GM19099 (cell line): ENCODE results near the gene CNTN4.

Experiments used
- POLR2A ChIP-seq: IDR thresholded peaks from 3 replicates; pipeline ENCODE4 v1.6.1; 2011; ENCODE audit warnings: low read depth; ENCODE audit not compliant: insufficient read length; ENCODE audit errors: extremely low read depth

Gene CNTN4

GRCh38 chr3:2774481-2775249 is 676.0 kb downstream of the CNTN4 start:
- TF ChIP-seq POLR2A: no peak

GRCh38 chr3:2783261-2783660 is 684.6 kb downstream of the CNTN4 start:
- no peak for TF ChIP-seq POLR2A

GRCh38 chr3:2784627-2785026 is 686.0 kb downstream of the CNTN4 start:
- no peak for TF ChIP-seq POLR2A

- no peak for TF ChIP-seq POLR2A
Observed at GRCh38 chr3:2790266-2790815, 691.7 kb downstream of the CNTN4 start.

GRCh38 chr3:2792432-2792831 is 693.8 kb downstream of the CNTN4 start:
- TF ChIP-seq POLR2A: no peak

GRCh38 chr3:2793987-2794386 is 695.3 kb downstream of the CNTN4 start:
- TF ChIP-seq POLR2A: no peak

GRCh38 chr3:2802429-2802828 is 703.8 kb downstream of the CNTN4 start:
- no peak for TF ChIP-seq POLR2A

DNA sequence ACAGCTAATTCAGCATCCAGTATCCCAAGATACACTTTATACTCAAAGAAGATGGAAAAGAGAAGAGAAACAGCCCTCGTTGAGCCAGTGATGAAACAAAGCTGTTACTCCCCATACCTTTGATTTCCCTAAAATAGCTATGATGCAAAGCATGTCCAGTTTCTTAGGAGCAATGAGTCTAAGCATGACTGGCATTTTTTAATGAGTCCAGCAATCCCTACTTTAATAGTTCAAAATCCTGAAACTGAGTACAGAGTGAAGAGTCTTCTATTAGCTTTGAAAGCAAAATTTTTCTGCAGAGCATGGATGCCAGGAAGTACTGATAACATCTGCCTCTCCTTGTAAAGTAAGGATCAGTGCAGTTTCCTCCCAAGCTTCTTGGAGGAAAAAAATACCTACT is 708.8 kb downstream of the CNTN4 start:
- TF ChIP-seq POLR2A: no peak

GRCh38 chr3:2810723-2811122 is 712.1 kb downstream of the CNTN4 start:
- TF ChIP-seq POLR2A: no peak

DNA sequence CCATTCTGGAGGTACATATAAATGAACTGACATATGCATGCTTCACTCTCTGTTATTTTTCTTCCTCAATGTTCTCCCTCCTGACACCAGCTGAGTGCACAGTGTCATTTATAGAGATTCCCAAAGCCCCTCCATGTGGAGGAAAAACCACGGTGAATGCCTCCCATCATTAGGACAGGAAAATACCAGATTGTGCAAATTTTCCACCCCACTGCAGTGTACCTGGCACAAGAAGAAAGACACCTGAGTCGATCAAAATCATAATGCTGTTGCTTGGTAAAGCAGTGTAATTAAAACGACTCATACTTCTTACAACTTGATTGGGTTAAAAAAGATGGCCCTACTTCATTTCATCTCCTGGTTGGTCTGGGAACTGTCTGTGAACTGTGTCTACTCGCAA is 720.9 kb downstream of the CNTN4 start:
- no peak for TF ChIP-seq POLR2A

DNA sequence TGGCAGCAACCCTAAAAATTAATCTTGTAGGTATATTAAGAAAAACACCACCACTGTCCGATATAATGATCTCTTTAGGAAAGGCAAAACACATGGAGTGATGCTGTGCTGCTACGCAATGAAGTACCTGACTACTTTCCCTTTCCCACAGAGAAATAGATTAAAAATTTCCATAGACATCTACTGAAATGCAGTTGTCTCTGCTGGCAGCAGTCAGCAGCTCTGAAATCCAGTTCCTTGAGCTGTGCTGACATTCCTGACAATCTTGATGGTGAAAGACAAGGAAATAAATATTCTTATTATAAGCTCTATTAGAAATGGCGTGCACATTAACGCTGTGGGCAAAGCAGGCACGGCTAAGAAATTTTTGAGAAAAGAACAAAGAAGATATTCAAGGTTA is 723.9 kb downstream of the CNTN4 start:
- no peak for TF ChIP-seq POLR2A

DNA sequence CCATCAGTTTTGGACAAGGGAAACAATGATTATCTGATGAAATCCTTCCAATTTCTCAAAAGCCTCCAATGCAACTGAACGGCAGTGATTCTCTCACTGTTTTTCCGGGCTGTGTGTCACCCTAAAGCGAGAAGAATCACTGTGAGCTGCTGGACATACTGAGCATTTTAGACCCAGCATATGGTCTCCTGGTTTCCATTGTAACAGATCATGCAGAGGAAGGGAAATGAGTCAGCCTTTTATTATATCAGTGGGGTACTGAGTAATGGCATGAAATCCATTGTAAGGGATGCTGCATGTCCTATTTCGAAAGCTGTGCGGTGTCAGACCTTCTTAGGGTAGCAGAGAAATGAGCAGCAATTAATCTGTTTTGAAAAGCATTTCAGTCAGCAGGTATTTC is 724.4 kb downstream of the CNTN4 start:
- no peak for TF ChIP-seq POLR2A

GRCh38 chr3:2823437-2824211 is 725.0 kb downstream of the CNTN4 start:
- TF ChIP-seq POLR2A: no peak

- TF ChIP-seq POLR2A: no peak
Observed at GRCh38 chr3:2826036-2826435, 727.4 kb downstream of the CNTN4 start.

- TF ChIP-seq POLR2A: no peak
Observed at GRCh38 chr3:2826453-2826852, 727.8 kb downstream of the CNTN4 start.

DNA sequence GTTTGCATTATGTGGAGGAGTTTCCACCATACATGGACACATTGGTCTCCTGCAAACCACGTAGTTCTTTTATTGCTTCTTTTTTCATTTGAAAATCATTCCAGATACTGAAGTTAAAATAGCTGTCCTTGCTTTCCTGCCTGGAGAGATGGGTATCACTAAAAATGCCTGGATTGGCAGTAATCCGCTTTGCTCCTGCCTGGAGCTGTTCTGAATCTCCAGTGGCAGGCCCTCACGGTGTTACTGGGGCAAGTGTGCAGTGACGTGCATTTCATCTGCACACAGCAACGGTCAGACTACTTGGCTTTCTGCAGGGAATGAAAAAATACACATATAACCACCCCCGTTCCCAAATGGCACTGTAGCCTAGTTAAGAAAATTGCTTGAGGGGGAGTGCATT is 738.6 kb downstream of the CNTN4 start:
- no peak for TF ChIP-seq POLR2A
